H54 (cell line): ENCODE measurements around the gene SLC25A45.
"Not testable (repeated sequence)": the region's sequence is repeated elsewhere in the genome, so short reads cannot be mapped to it uniquely, and the experiment has no call there.

Experiments
- DNase-seq: peaks from one replicate; pipeline ENCODE4 v3.0.0; 2011; ENCODE audit warnings: low spot score, mixed read lengths; ENCODE audit not compliant: insufficient read length
- FAIRE-seq: peaks from 3 replicates; lab custom pipeline; 2011; peaks lifted over from hg19 to GRCh38; lab: Jason Lieb, UNC
- POLR2A ChIP-seq: IDR thresholded peaks from 2 replicates; pipeline ENCODE4 v1.6.1; 2011; ENCODE audit warnings: low read depth, mild to moderate bottlenecking, low read length

Gene SLC25A45

DNA sequence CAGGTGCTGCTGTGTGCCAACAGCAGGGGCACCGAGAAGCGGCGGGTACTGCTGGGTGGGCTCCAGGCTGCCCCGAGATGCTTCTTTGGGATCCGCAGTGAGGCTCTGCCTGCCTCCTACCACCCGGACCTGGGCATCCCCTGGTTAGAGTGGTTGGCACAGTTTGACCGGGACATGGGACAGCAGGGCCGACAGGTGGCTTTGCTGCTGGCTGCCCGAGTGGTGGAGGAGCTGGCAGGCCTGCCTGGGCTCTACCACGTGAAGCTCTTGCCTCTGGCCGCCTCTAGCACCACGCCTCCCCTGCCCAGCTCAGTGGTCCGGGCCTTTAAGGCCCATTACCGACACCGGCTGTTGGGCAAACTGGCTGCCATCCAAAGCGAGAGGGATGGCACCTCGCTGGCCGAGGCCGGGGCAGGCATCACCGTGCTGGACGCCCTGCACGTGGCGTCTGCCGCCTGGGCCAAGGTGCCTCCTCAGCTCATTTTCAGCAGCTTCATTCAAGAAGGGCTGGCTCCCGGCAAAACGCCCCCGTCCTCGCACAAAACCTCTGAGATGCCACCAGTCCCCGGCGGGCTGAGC, 26.0 kb downstream of the SLC25A45 start:
- no peak for FAIRE-seq
- TF ChIP-seq POLR2A = no peak
- DNase-seq = no peak

DNA sequence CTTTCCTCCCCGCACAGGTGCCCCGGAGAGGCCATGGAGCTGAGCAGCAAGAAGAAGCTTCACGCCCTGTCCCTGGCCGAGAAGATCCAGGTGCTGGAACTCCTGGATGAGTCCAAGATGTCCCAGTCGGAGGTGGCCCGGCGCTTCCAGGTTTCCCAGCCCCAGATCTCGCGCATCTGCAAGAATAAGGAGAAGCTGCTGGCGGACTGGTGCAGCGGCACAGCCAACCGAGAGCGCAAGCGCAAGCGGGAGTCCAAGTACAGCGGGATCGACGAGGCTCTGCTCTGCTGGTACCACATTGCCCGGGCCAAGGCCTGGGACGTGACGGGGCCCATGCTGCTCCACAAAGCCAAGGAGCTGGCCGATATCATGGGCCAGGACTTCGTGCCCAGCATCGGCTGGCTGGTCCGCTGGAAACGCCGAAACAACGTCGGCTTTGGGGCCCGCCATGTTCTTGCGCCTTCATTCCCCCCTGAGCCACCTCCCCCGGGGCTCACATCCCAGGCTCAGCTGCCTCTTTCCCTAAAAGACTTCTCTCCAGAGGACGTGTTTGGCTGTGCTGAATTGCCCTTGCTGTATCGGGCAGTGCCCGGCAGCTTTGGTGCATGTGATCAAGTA, 26.6 kb downstream of the SLC25A45 start:
- no peak for FAIRE-seq
- TF ChIP-seq POLR2A = no peak
- DNase-seq = no peak

DNA sequence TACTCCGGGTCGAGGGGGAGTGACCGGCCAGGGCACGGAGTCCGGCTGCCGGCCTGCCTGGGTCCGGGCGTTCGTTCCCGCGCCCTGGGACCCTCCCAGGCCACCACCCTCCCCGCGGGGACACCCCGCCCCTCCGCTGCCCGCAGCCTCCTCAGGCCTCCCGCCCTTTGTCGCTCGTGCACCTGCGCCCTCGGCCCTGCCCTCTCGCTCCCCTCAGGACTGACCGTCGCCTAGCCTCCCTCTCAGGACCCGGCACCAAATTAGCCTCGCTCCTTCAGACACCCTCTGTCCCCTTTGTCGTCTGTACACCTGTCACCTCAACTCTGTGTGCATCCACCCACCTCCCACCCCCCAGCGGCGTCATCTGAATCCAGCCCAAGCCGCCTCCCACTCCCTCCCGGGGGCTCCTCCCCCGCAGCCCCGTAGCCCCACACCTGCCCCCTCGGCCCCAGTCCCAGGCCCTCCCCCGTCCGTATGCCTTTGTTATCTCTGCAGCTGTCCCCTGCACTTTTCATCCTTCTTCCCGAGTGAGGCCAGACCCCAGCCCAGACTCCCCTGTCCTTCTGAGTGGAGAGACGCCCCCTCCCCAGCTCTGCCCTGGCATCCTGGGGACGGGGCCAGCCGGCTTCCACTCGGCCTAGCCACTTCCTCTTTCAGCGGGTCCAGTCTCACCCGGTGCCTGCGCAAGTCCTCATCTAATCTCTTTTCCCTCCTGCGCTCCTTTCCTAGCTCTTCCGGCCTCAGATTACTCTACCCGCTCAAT, 27.3 kb downstream of the SLC25A45 start:
- FAIRE-seq = no peak
- peak; percentile 23 for DNase-seq
- no peak for TF ChIP-seq POLR2A

DNA sequence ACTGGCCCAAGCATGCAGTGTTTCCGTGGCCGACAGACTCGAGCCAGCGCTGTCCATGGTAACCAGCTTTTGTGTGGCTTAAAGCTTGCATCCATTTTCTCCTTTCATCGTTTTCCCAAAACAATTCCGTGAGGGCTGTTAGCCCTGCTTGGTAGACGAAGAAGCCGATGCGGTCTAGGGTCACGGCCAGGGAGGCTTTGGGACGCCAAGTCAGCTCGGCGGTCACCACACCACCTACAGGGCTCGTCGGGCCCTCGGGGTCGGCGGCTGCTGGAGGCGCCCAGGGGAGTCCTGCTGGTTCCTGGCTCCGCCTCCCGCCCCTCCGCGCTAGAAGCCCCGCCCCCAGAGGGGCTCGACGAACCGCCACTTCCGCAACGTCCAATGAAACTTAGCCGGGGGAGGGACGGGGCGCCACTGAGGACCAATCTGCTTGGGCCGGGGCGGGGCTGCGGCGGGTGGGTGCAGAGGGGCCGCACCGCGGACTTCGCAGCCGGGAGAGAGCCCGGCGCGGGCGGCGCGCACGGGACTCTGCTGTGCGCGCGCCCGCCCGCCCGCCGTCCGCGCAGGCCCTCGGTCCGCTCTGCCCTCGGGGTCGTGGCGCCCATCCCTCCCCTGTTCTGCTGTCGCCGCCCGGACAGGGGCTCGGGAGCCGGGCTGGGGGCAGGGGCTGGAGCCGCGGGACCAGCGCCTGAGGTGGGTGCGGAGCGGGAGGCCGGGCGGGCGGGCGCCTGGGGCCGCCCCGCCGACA, 28.0 kb downstream of the SLC25A45 start, which contains the start of gene TIGD3:
Gene TIGD3, plus strand, starts transcription at position 487 of the 748 bp plus-strand sequence. CDS start 1,058 bp downstream, outside the sequence.
- TF ChIP-seq POLR2A = peak; percentile 57
- DNase-seq = peak; percentile 91
- FAIRE-seq = no peak

DNA sequence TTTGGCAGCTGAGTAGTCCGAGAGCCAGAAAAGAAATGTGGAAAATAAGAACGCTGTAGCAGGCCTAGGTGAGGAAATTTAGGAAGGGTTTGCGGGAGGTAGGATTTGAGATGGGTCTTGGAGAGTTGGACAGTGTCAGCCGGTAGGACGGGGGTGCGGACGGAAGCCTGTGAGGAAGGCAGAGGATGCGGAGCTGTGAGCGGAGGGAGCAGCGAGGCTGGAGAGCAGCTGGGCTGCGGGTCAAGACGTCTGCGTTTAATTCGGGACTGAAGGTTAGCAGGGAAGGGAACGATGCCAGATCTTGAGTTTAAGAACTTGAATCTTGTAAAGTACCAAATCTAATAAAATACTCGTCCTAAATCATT, 28.6 kb downstream of the SLC25A45 start:
- no peak for FAIRE-seq
- TF ChIP-seq POLR2A = no peak
- no peak for DNase-seq

DNA sequence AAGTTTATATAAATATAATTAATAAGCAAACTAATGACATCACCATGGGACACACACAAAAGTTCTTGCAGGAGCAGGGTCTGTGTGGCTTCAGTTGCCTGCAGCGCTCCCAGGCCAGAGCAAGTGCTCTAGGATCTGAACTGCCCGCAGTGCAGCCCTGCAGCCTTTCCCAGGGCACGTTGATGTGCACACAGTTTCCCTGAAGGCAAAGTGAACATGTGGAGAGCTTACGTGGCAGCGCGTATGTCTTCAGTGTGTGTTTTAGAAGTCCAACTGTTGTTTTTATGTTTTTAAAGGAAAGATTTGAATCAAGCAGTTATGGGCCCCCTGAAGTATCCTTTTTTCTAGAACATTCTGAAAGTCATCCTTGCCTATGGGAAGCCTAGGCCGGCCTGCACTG, 29.1 kb downstream of the SLC25A45 start:
- DNase-seq = no peak
- no peak for FAIRE-seq
- TF ChIP-seq POLR2A = no peak

DNA sequence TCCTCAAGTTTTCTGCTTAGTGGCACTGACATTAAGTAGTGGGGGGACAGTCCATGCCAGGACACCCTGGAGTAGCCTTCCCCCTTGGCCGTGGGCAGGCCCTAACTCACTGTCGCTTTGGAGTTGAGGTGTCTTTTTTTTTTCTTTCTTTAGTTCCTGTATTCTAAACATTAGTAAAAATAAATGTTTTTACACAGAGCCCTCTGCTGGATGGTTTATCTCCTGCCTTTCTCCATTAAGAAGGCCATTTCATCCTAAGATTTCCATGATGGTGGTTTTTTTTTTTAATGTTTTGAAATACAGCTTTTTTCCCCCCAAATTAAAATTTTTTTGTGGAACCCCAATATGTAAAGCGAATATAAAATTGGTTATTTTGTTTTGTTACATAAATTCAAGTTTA, 29.7 kb downstream of the SLC25A45 start:
- no peak for TF ChIP-seq POLR2A
- DNase-seq = no peak
- FAIRE-seq = no peak

DNA sequence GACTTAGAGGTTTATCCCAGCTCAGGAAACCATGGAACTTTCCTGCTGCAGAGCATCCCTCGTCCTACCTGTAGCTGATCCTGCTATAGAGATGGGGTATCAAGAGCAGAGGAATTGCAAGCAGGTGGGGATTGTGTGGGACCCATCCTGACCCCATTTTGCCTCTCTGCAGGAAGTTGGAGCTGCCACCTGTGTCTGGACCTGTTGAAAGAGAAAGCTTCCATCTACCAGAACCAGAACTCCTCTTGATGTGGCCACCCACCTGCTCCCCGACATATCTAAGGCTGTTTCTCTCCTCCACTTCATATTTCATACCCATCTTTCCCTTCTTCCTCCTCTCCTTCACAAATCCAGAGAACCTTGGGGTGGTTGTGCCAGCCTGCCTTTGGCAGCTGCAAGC, 30.9 kb downstream of the SLC25A45 start:
- TF ChIP-seq POLR2A = no peak
- FAIRE-seq (no peak), DNase-seq (no peak)

DNA sequence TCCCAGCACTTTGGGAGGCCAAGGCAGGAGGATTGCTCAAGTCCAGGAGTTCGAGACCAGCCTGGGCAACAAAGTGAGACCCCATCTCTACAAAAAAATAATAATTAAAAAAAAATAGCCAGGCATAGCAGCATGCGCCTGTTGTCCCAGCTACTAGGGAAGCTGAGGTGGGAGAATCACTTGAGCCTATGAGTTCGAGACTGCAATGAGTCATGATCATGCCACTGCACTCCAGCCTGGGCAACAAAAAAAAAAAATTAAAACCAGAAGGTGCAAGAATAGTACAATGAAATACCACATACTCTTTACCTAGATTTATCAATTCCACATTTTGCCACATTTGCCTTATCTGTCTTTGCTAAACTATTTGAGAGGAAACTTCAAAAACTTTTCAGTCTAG, 40.6 kb downstream of the SLC25A45 start:
- FAIRE-seq (no peak), DNase-seq (no peak)
- no peak for TF ChIP-seq POLR2A

DNA sequence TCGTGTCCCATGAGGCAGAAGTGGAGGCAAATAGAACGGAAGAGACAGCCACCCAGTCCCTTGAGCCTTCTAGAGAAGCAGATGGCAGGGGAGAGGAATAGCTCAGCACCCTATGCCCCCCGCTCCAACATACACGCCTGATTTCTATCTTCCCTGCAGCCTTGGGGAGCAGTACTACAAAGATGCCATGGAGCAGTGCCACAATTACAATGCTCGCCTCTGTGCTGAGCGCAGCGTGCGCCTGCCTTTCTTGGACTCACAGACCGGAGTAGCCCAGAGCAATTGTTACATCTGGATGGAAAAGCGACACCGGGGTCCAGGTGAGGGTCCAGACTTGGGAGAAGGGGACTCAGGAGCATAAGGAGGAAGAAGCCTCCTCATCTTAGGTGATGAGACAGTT, 42.2 kb downstream of the SLC25A45 start:
- FAIRE-seq = no peak
- no peak for TF ChIP-seq POLR2A
- no peak for DNase-seq

DNA sequence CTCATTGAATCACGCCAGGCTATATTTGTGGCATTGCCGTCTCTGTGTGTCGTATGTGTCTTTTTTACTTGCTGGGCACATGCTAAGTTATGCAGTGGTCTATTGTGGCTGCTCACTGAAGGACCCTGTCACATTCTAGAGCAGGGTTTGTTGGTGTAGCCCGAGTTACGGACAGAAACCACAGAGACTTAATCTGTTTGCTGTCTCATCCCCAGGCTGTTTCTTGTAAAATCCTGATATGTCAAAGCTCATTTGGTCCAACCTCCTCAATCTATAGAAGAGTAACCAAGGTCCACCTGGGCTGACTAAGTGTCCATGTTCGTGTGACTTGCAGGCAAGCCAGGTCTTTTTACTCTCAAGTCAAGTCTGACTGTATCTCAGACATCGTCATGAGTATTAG, 43.8 kb downstream of the SLC25A45 start:
- DNase-seq = no peak
- no peak for TF ChIP-seq POLR2A
- no peak for FAIRE-seq

DNA sequence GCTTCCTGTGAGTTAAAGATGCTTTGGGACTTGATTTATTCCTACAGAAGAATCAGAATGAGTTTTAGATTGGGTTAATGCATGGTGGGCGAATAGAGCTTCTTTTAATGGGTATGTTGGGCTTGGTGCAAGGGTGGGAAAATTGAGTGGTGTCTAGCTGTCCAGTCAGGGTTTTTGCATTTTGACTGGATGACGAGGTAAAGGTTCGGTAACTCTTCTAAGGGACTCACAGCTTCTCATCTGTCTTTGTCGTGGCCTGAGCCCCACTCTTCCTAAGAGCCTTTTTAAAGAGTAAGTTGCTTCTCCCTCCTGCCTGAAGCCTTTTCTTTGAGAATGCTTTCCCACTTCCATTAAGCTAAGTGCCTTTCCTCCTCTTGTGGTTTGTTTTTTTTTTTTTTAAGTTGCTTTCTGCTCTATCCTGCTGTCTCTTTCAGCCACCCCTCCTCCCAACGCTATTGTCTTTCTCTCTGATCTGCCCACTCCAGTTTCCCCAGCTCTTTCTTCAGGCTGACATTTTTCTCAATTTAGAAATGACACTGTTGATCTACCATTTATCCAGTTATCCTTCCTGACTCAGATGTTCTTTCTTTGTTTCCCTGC, 47.6 kb downstream of the SLC25A45 start:
- no peak for FAIRE-seq
- no peak for TF ChIP-seq POLR2A
- DNase-seq = no peak

DNA sequence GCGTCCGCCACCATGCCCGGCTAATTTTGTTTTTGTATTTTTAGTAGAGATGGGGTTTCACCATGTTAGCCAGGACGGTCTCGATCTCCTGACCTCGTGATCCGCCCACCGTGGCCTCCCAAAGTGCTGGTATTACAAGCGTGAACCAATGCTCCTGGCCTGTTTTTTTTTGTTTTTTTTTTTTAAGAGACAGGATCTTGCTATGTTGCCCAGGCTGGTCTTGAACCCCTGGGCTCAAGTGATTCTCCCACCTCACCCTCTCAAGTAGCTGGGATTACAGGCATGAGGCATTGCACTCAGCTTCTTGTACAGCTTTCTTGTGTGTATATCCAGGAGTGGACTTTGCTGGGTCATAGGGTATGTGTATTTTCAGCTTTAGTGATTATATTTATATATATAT, 49.9 kb downstream of the SLC25A45 start:
- DNase-seq, FAIRE-seq: not testable (repeated sequence)

DNA sequence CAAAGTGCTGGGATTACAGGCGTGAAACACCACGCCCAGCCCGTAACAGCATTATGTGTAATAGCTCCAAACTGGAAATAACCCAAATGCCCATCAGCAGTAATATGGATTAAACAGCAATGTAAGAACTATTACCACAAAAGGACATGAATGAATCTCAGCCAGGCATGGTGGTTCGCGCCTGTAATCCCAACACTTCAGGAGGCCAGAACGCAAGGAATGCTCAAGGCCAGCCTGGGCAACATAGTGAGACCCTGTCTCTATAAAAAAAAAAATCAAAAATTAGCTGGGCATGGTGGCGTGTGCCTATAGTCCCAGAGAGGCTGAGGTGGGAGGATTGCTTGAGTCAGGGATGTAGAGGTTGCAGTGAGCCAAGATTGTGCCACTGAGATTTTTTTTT, 51.9 kb downstream of the SLC25A45 start:
- FAIRE-seq (no peak), DNase-seq (no peak)
- no peak for TF ChIP-seq POLR2A
